ENCODE data around the gene PCCA. TPM values are rescaled to one million over a fixed set of nuclear protein-coding genes. Genes with fewer than 3 reads are reported as not detected.

The PCCA gene
- total RNA-seq, 1 donor from 2014 or later, result 33.4 TPM

GRCh38 chr13:100465558-100465957 lies 376.7 kb downstream of the PCCA start:
- Histone ChIP-seq H3K27me3 (no peaks in the 10 kb centered on the region), H3K36me3 (no peaks in the 10 kb centered on the region), H3K4me1 (no peaks in the 10 kb centered on the region), H3K27ac (no peak overlapping the region), H3K4me3 (no peak overlapping the region), H3K9me3 (no peaks in the 10 kb centered on the region)
- DNase-seq (ENCODE audit: extremely low spot score in 2 of 2), result no peak
- intact Hi-C loops (cut with DNase I), result no loop called here
- TF ChIP-seq POLR2AphosphoS5 (IDR thresholded peaks at IDR 0.05; ENCODE audit: insufficient read depth in 1 of 2, low read depth in 1 of 2) (no peak), CTCF (IDR thresholded peaks at IDR 0.05) (no peak), POLR2A (IDR thresholded peaks at IDR 0.05) (no peak)

- intact Hi-C loops (cut with DNase I), result no loop called here
- Histone ChIP-seq H3K4me1 (no peaks in the 10 kb centered on the region), H3K27ac (no peak overlapping the region), H3K9me3 (no peaks in the 10 kb centered on the region), H3K4me3 (no peak overlapping the region), H3K27me3 (no peaks in the 10 kb centered on the region), H3K36me3 (no peaks in the 10 kb centered on the region)
- TF ChIP-seq POLR2AphosphoS5 (IDR thresholded peaks at IDR 0.05; ENCODE audit: insufficient read depth in 1 of 2, low read depth in 1 of 2) (no peak), CTCF (IDR thresholded peaks at IDR 0.05) (no peak), POLR2A (IDR thresholded peaks at IDR 0.05) (no peak)
- DNase-seq (ENCODE audit: extremely low spot score in 2 of 2), result no peak
These were observed 382.1 kb downstream of the PCCA start for GRCh38 chr13:100470866-100471505.

DNA sequence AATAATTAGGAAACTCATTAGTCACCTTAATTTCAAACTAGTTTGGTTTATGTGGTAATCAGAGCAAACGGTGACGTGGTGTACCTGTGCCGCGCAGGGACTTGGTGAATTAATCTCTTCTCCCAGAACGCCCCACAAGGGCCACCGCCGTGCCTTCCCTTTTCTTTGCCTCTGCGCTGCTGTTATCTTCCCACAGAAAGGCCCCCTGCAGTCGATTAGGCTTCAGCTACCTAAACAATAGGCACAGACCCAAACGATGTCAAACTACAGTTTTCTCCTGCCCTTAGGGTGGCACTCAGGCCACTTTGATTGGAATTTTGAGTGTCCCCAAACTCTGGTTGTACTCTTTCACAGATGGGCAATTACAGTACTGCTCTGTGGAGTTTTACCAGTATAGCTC lies 384.2 kb downstream of the PCCA start:
- H3K27ac ChIP-seq, result no peak overlapping the region
- no peaks in the 10 kb centered on the region for H3K9me3 ChIP-seq
- no peak overlapping the region for H3K4me3 ChIP-seq
- no peaks in the 10 kb centered on the region for H3K4me1 ChIP-seq
- H3K36me3 ChIP-seq, result no peaks in the 10 kb centered on the region
- no peak for DNase-seq (ENCODE audit: extremely low spot score in 2 of 2)
- TF ChIP-seq POLR2AphosphoS5 (IDR thresholded peaks at IDR 0.05; ENCODE audit: insufficient read depth in 1 of 2, low read depth in 1 of 2) (no peak), POLR2A (IDR thresholded peaks at IDR 0.05) (no peak), CTCF (IDR thresholded peaks at IDR 0.05) (no peak)
- intact Hi-C loops (cut with DNase I), result no loop called here
- no peaks in the 10 kb centered on the region for H3K27me3 ChIP-seq

GRCh38 chr13:100473501-100474044 lies 384.7 kb downstream of the PCCA start:
- no peaks in the 10 kb centered on the region for H3K9me3 ChIP-seq
- no peak overlapping the region for H3K4me3 ChIP-seq
- intact Hi-C loops (cut with DNase I), result no loop called here
- no peak for DNase-seq (ENCODE audit: extremely low spot score in 2 of 2)
- no peaks in the 10 kb centered on the region for H3K4me1 ChIP-seq
- TF ChIP-seq CTCF (IDR thresholded peaks at IDR 0.05) (no peak), POLR2A (IDR thresholded peaks at IDR 0.05) (no peak), POLR2AphosphoS5 (IDR thresholded peaks at IDR 0.05; ENCODE audit: insufficient read depth in 1 of 2, low read depth in 1 of 2) (no peak)
- H3K36me3 ChIP-seq, result no peaks in the 10 kb centered on the region
- no peak overlapping the region for H3K27ac ChIP-seq
- no peaks in the 10 kb centered on the region for H3K27me3 ChIP-seq

DNA sequence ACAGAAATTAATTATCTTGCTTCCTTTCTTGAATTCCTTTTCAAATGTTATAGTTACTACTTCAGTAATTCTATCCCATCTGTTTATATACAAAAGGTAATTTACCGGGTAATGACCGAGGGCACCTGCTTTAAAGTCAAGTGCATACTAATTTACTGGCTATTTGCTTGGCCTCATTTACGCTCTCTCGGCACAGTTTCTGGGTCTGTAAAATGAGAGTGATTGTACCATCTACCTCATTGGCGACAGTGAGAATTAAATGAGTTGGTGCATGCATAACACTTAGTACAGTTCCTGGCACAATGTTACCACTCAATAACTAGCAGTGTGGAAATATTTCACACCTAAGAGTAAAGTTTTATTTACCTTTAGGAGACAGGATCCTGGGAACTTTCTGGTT lies 388.1 kb downstream of the PCCA start:
- H3K27me3 ChIP-seq, result no peaks in the 10 kb centered on the region

More for the DNA sequence above, 388.1 kb downstream of the PCCA start:
- intact Hi-C loops (cut with DNase I), result no loop called here
- Histone ChIP-seq H3K4me3 (no peak overlapping the region), H3K9me3 (no peaks in the 10 kb centered on the region), H3K36me3 (no peaks in the 10 kb centered on the region), H3K4me1 (no peaks in the 10 kb centered on the region), H3K27ac (no peak overlapping the region)
- no peak for DNase-seq (ENCODE audit: extremely low spot score in 2 of 2)
- TF ChIP-seq POLR2A (IDR thresholded peaks at IDR 0.05) (no peak), POLR2AphosphoS5 (IDR thresholded peaks at IDR 0.05; ENCODE audit: insufficient read depth in 1 of 2, low read depth in 1 of 2) (no peak), CTCF (IDR thresholded peaks at IDR 0.05) (no peak)

Data from vagina (tissue), 2 donors.